Measurements from ENCODE around the gene NAPB.

Gene NAPB

DNA sequence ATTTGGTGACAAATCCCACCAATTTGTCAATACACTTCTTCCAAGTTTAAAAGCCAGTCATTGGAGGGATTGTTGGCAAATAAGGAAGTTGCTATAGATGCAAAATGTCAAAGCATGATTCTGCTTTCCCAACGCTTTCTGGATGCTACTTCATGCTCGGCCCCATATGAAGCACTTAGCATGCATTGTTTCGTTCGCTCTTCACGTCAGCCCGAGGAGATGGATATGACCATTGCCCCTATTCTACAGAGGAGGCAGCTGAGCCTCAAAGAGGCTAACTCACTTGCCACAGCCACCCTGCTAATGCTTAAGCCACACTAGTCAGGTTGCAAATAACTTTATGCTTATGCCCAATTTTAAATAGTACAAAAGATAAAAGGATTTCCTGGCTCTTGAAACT lies 73.5 kb downstream of the NAPB start:
- no peak for DNase-seq (ENCODE audit: extremely low spot score)
- CTCF ChIA-PET, result interaction anchor here (1.8 to 5.2 kb wide), 3 partner anchors 8 to 99 kb away, joined by 4 to 48 read pairs (median 7); no protein-coding TSS in a partner anchor
- POLR2A ChIA-PET, result no interaction called here
- TF ChIP-seq CTCF (IDR thresholded peaks at IDR 0.05; ENCODE audit: control extremely low read depth, extremely low read depth, low read depth, missing control alignments), result no peak

DNA sequence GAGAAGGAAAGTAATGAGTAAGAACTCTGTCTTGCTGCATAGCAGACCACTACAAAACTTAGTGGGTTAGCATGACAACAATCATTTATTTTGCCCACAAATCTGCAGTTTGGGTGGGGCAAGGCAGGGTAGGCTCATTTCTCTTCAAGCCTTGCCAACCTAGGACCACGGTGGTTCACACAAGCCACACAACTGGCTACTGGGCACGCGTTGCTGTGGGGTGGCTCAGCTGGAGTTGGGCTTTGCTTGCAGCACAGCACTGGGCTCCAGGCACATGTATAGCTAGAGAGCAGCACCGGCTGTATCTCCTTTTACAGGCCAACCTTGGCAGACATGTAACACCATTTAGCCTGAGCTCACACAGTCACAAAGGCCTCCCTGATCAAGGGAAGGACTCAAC lies 75.3 kb downstream of the NAPB start:
- TF ChIP-seq CTCF (IDR thresholded peaks at IDR 0.05; ENCODE audit: control extremely low read depth, extremely low read depth, low read depth, missing control alignments), result no peak
- ChIA-PET CTCF (interaction anchor here (1.1 to 1.9 kb wide), 3 partner anchors 10 to 654 kb away, joined by 4 to 6 read pairs (median 4); partner anchors contain the start of gene NAPB), POLR2A (interaction anchor here (1.3 kb wide), 1 partner anchor 12 kb away, joined by 4 read pairs; no protein-coding TSS in a partner anchor)

GRCh38 chr20:23344336-23344735 lies 77.0 kb downstream of the NAPB start:
- ChIA-PET POLR2A (no interaction called here), CTCF (interaction anchor here (1.9 kb wide), 1 partner anchor 12 kb away, joined by 5 read pairs; no protein-coding TSS in a partner anchor)
- DNase-seq (ENCODE audit: extremely low spot score), result no peak
- TF ChIP-seq CTCF (IDR thresholded peaks at IDR 0.05; ENCODE audit: control extremely low read depth, extremely low read depth, low read depth, missing control alignments), result no peak

More for the DNA sequence above, 75.3 kb downstream of the NAPB start:
- no peak for DNase-seq (ENCODE audit: extremely low spot score)

- ChIA-PET POLR2A (no interaction called here), CTCF (interaction anchor here (1.9 kb wide), 1 partner anchor 11 kb away, joined by 5 read pairs; no protein-coding TSS in a partner anchor)
- DNase-seq (ENCODE audit: extremely low spot score), result no peak
- no peak for TF ChIP-seq CTCF (IDR thresholded peaks at IDR 0.05; ENCODE audit: control extremely low read depth, extremely low read depth, low read depth, missing control alignments)
These were observed 77.7 kb downstream of the NAPB start for GRCh38 chr20:23343590-23343989.

GRCh38 chr20:23341073-23341472 lies 80.2 kb downstream of the NAPB start:
- POLR2A ChIA-PET, result interaction anchor here (2.4 kb wide), 1 partner anchor 9 kb away, joined by 10 read pairs; the partner anchor contains the start of gene NXT1
- CTCF ChIA-PET, result interaction anchor here (0.6 to 6.0 kb wide), 17 partner anchors 8 to 1642 kb away, joined by 3 to 55 read pairs (median 4); partner anchors contain the start of gene NXT1
- TF ChIP-seq CTCF (IDR thresholded peaks at IDR 0.05; ENCODE audit: control extremely low read depth, extremely low read depth, low read depth, missing control alignments), result no peak
- DNase-seq (ENCODE audit: extremely low spot score), result no peak

- ChIA-PET CTCF (interaction anchor here (0.6 to 6.0 kb wide), 19 partner anchors 9 to 1642 kb away, joined by 3 to 55 read pairs (median 4); partner anchors contain the start of gene NXT1), POLR2A (interaction anchor here (2.4 kb wide), 1 partner anchor 10 kb away, joined by 10 read pairs; the partner anchor contains the start of gene NXT1)
- peak; percentile 53 for DNase-seq (ENCODE audit: extremely low spot score)
- peak; percentile 55 for TF ChIP-seq CTCF (IDR thresholded peaks at IDR 0.05; ENCODE audit: control extremely low read depth, extremely low read depth, low read depth, missing control alignments)
These were observed 80.8 kb downstream of the NAPB start for GRCh38 chr20:23340524-23340923.

Data from GM10248 (cell line).